Transverse colon (tissue), 4 donors: ENCODE measurements around the gene GP1BB. TPM values are rescaled to one million over a fixed set of nuclear protein-coding genes. Genes with fewer than 3 reads are reported as not detected.
A peak's percentile ranks its signal among the peaks of the same experiment; 100 is the strongest.

Experiments
- DNase-seq: peaks from one replicate; pipeline ENCODE4 v3.0.0-alpha.2; 2019
- H3K27ac ChIP-seq, 4 donors: fragments of 200-600 bp; sonication (generic); 2 replicates each; pipeline ENCODE4 v1.5.1; 2016 to 2018; ENCODE audit warnings: inconsistent platforms in 4 of 4
- H3K27me3 ChIP-seq: fragments of 200-600 bp; sonication (generic); 2 replicates; pipeline ENCODE4 v1.5.1; 2017; ENCODE audit warnings: inconsistent platforms
- H3K36me3 ChIP-seq, 4 donors: fragments of 200-600 bp; sonication (generic); 2 replicates each; pipeline ENCODE4 v1.5.1; 2017 to 2019; ENCODE audit warnings: inconsistent platforms in 4 of 4
- H3K4me1 ChIP-seq, 4 donors: fragments of 200-600 bp; sonication (generic); 2 replicates each; pipeline ENCODE4 v1.5.1; 2017 to 2020; ENCODE audit warnings: inconsistent platforms in 4 of 4
- H3K4me3 ChIP-seq, 4 donors: fragments of 200-600 bp; sonication (generic); 1 replicate in 1 of 4; 2 replicates in 3 of 4; pipeline versions ENCODE4 v1.5.1 to v1.6.1; 2017 to 2019; ENCODE audit warnings: inconsistent platforms in 4 of 4
- H3K9me3 ChIP-seq, 2 donors: fragments of 200-600 bp; sonication (generic); 2 replicates each; pipeline ENCODE4 v1.5.1; 2017 to 2019; ENCODE audit warnings: inconsistent platforms in 2 of 2
- CTCF ChIP-seq, 5 experiments: fragments of 200-600 bp in 3 of 5; fragments of 450-650 bp in 2 of 5; sonication (generic) in 3 of 5; IDR thresholded peaks; 1 replicate in 2 of 5; 2 replicates in 3 of 5; pipeline ENCODE4 v1.5.1; 2016 to 2017; ENCODE audit warnings: antibody characterized with exemption in 5 of 5, inconsistent platforms in 3 of 5, mild to moderate bottlenecking in 2 of 5, moderate library complexity in 1 of 5
- EP300 ChIP-seq: sonication (generic); formaldehyde crosslinking; IDR thresholded peaks from one replicate; pipeline ENCODE4 v1.6.1; 2017; ENCODE audit warnings: antibody characterized with exemption, low read depth
- POLR2A ChIP-seq: fragments of 450-650 bp; IDR thresholded peaks from one replicate; pipeline ENCODE4 v1.6.1; 2016; ENCODE audit warnings: antibody characterized with exemption, mild to moderate bottlenecking, moderate library complexity
- POLR2AphosphoS5 ChIP-seq, 3 donors: sonication (generic); formaldehyde crosslinking; IDR thresholded peaks; one replicate each; pipeline ENCODE4 v1.6.1; 2016; ENCODE audit warnings: antibody characterized with exemption in 3 of 3
- WGBS, 2 donors: methylation state at CpG; one replicate each; pipeline ENCODE4 v1.1.5; 2018; ENCODE audit warnings: low coverage in 1 of 2; 5-methylcytosine and 5-hydroxymethylcytosine counted together
- in situ Hi-C, 4 donors: fragments of 200-750 bp; cut with MboI; loops; one replicate each; pipeline versions ENCODE4 v1.15.0 to v1.15.1; 2017; ENCODE audit warnings: low sequenced_read_pairs in 3 of 4, low pct_ligation_motif_present in 1 of 4, low pct_unique_long_range_greater_than_20kb in 1 of 4
- intact Hi-C: fragments of 100-400 bp; cut with DNase I; formaldehyde crosslinking; loops from one replicate; pipeline ENCODE4 v1.15.1; 2023; ENCODE audit warnings: low total_unique reads
- total RNA-seq, 4 donors: library from RNA; depleted of rRNA; stranded (reverse); fragments of >200 nt; gene quantifications; one replicate each; pipeline ENCODE4 v1.1.0, GENCODE V29; 2016

The GP1BB gene
- total RNA-seq, 4 donors from 2014 or later = 0.41 to 10.3 (median 1.8) TPM

- no peak for DNase-seq
- no peak overlapping the region for H3K27ac ChIP-seq
- in situ Hi-C loops (no loop called here), intact Hi-C loops (no loop called here)
- no peaks in the 10 kb centered on the region for H3K36me3 ChIP-seq
- no peaks in the 10 kb centered on the region for H3K9me3 ChIP-seq
- WGBS, 2 donors = 8 to 21% methylated on average over 4 to 40 of the region's 43 CpGs
- H3K27me3 ChIP-seq = peaks cover 94% of the 10 kb centered on the region
- H3K4me1 ChIP-seq = peaks cover 9 to 40% (median 17%) of the 10 kb centered on the region in 4 donors
- H3K4me3 ChIP-seq = no peak overlapping the region
- TF ChIP-seq POLR2A (no peak), EP300 (no peak), POLR2AphosphoS5 (IDR thresholded peaks at IDR 0.05) (no peak), CTCF (IDR thresholded peaks at IDR 0.05) (no peak)
Observed at GRCh38 chr22:19759427-19760057, 36.2 kb downstream of the GP1BB start.

- no peak within 1 kb of the TSS for H3K27ac ChIP-seq
- DNase-seq = no peak
- intact Hi-C loops = no loop called here
- TF ChIP-seq CTCF (IDR thresholded peaks at IDR 0.05) (no peak), EP300 (no peak), POLR2AphosphoS5 (IDR thresholded peaks at IDR 0.05) (no peak), POLR2A (no peak)
- WGBS, 2 donors = 6 to 24% methylated on average over 7 to 27 of the region's 79 CpGs
- H3K4me1 ChIP-seq = peaks cover 9 to 37% (median 17%) of the 10 kb centered on the region in 4 donors
- H3K9me3 ChIP-seq = no peaks in the 10 kb centered on the region
- H3K27me3 ChIP-seq = peaks cover 94% of the 10 kb centered on the region
- no peaks in the 10 kb centered on the region for H3K36me3 ChIP-seq
- H3K4me3 ChIP-seq = peak within 1 kb of the TSS in 1 of 4 donors; percentile 24
- in situ Hi-C loops = no loop called here
Observed at GRCh38 chr22:19760058-19760950, 37.0 kb downstream of the GP1BB start, which contains the start of gene TBX1. Gene TBX1 (plus strand): TSS chr22:19760778. CDS start chr22:19760844, 66 bp downstream.

GRCh38 chr22:19760951-19761724, 37.8 kb downstream of the GP1BB start:
- WGBS, 2 donors = 14% methylated on average over 73 of the region's 117 CpGs; no CpG with 5 or more reads in 1 of the 2 donors
- intact Hi-C loops = no loop called here

More at GRCh38 chr22:19760951-19761724, 37.8 kb downstream of the GP1BB start:
- TF ChIP-seq EP300 (no peak), CTCF (IDR thresholded peaks at IDR 0.05) (no peak), POLR2AphosphoS5 (IDR thresholded peaks at IDR 0.05) (no peak), POLR2A (no peak)
- no peak overlapping the region for H3K27ac ChIP-seq
- no peaks in the 10 kb centered on the region for H3K36me3 ChIP-seq
- no peak for DNase-seq
- H3K27me3 ChIP-seq = peaks cover 93% of the 10 kb centered on the region
- H3K4me3 ChIP-seq = peak overlapping the region in 1 of 4 donors; percentile 24
- no peaks in the 10 kb centered on the region for H3K9me3 ChIP-seq
- H3K4me1 ChIP-seq = peaks cover 9 to 37% (median 20%) of the 10 kb centered on the region in 4 donors
- in situ Hi-C loops = no loop called here
